ENCODE data around the gene S100A14.
A peak's percentile ranks its signal among the peaks of the same experiment; 100 is the strongest.
"Not testable (repeated sequence)": the region's sequence is repeated elsewhere in the genome, so short reads cannot be mapped to it uniquely, and the experiment has no call there.

The S100A14 gene

DNA sequence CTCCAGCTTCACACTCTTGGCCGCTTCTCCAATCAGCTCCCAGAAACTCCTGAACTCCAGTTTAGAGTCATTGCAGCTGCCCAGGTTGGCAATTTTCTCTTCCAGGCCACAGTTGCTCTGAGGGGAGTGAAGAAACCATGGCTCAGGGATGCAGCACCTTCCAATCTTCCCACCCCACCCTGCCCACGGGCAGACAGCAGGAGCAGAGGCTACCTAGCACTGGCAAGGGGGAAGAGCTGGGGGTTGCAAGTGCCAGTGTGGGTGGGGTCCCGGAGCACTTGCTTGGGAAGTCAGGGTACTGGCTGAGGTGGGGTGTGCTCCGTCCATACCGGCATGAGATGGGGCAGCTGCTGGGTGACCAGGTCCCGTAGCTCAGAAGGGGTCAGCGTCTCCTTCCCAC is 1.2 kb downstream of the S100A14 start:
- DNase-seq (ENCODE audit: low spot score), result no peak

DNA sequence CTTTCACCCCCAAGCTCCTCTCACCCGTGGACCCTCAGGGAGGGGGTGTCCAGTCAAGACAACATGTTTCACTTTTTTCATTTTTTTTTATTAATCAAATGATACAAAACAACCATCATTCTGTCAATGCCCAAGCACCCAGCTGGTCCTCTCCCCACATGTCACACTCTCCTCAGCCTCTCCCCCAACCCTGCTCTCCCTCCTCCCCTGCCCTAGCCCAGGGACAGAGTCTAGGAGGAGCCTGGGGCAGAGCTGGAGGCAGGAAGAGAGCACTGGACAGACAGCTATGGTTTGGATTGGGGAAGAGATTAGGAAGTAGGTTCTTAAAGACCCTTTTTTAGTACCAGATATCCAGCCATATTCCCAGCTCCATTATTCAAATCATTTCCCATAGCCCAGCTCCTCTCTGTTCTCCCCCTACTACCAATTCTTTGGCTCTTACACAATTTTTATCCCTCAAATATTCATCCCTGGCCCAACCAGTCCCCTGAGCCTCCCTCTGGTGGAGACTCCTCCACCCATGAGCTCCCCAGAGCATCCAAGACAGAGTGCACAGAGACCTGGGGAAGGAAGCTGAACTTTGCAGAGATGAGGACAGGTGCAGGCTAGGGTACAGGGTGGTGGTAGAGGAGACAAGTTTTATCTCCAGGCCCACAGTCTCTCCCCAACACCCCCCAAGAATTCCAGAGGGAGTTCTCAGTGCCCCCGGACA is 1.8 kb downstream of the S100A14 start:
- no peak for DNase-seq (ENCODE audit: low spot score)

DNA sequence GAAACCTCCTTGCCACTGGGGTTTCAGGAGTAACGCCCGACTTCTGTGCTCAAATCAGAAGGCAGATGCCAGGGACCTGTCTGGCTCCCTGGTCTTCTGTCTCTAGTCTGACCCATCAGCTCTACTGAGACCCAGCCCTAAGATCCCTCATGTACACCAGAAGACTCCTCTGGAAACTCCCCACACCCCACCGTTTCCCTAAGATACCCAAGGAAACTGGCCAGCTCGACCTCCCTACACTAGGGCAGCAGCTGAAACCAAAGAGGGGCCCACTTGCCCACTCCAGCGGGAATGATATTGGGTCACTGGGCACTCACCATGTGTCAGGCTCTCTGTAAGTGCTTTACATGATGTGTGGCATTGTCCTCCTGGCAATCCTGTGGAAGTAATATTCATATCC is 2.7 kb downstream of the S100A14 start:
- no peak for DNase-seq (ENCODE audit: low spot score)

DNA sequence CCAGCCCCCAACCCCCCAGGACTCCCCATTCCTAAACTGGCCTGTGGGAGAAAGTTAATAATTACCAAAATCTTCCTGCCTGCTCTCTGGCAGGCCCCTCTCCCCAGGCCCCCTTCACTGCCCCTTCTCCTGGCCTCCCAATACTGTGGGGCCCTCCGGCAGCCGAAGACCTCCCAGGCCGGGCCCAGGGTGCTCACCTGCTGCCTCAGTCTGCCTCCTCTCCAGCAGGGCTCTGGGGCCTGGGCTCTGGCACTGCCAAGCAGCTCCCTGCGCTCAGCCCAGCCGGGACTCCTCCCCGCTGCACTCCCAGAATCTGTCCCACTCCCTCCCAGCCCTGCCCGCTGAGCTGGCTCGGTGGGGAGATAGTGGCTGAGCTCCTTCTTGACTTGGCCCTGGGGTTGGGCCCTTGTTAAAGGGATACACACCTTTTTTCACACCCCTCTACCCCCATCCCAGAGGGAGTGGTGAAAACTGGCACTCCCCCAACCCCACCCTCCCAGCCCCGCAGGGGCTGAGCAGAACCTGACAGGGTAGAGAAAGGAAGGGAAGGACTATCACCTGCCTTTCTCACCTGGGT is 3.3 kb downstream of the S100A14 start, which contains the start of gene S100A16:
Gene S100A16 (minus strand): TSS at position 383 of the 577 bp plus-strand sequence. CDS start 4,986 bp downstream, outside the sequence.
- DNase-seq (ENCODE audit: low spot score), result no peak

DNA sequence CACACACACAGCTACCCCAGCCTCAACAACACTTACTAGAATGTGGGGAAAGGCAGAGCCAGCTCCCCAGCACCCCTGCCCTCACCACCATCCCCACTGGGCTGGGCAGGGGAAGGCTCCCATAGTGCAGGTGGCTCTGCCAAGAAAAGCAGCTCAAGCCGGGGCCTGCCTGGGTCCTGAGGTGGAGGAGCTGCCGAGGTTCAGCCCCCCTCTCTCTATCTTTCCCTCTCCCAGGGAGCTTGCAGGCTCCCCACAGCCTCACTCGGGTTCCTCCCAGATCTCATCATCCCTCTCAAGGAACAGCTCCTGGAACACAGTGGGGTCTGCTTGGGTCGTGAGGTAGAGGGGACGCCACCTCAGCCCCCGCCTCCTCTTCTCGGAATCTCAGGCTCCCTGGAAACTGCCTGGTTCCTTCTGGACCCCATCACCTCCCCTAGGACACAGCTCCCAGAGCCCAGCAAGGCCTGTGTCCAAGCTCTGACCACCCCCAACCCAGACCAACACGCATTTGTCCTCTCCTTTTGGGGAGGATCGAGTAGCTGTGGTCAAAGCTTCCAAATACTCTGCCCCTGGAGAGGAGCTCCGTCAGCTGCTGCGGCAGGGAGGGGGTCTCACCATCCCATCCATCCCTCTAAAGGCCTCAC is 3.9 kb downstream of the S100A14 start:
- no peak for DNase-seq (ENCODE audit: low spot score)

DNA sequence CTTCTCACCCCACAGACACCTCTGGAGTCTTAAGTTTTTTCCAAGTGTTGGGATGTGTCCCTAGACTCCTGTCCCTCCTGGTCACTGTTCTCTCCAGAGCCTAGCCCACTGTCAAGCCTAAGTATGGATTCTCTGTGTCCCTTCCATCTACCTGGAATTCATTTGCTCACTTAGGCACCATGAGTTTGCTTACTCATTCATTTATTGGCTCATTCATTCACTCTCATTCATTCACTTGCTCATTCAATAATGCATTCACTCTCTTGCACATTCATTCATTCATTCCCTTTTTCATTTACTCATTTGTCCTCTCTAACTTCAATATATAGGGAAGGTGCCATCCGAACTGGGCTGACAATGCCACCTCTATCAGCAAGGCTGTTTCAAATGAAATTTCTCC is 4.8 kb downstream of the S100A14 start:
- DNase-seq (ENCODE audit: low spot score), result no peak

DNA sequence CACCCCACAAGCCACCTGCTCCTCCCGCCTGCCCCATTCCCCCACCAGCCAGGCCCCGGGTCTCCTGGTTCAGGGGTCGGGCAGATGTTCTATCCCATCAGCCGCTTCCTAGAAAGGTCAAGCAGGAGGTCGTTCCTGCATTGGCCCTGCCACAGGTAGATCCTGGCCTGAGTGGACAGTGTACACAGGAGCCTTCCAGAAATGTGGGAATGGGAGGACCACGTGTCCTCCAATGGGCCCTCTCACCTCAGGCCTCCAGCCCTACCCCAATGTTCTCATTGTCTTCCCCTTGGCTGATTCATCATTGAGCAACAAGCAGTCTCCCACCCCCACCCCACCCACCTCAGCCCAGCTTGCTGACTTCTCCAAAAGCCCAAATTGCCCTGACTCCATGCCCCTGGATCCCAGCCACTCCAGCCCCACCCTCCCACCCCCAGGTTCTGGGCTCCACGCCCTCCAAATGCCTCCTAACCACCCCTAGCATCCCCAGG is 5.3 kb downstream of the S100A14 start:
- no peak for DNase-seq (ENCODE audit: low spot score)

DNA sequence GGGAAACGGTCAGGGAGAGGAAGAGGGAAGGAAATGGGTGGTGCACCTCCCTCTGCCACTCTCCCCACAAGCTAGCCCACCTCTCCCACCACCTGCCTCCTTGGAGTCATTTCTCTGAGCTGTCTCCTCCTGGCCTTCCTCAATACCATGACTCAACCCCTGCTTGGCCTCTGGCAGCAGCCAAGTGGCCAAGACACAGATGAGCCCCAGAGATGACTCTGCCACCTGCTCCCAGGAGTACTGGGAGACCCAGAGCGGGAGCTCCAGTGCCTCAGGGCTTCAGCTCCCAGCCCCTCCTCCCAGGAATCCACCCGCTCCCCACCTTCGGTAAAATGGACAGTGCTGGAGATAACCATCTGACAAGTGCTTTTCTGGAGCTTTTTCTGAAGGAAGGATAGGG is 5.8 kb downstream of the S100A14 start:
- DNase-seq (ENCODE audit: low spot score), result no peak

DNA sequence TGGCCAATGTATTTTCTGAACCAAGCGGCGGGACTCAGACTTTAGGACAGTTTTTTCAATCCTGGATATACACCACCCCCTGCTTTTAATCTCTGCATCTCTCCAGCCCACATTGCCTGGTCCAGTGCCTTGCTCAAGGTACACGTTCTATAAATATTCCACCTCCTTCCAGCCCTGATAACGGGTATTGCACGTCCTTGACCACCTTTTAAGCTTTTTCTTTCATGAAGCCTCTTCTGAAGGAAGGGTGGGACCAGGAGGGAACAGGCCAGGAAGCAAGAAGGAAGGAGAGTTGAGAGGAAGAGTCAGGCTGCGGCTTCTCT is 6.6 kb downstream of the S100A14 start:
- no peak for DNase-seq (ENCODE audit: low spot score)

DNA sequence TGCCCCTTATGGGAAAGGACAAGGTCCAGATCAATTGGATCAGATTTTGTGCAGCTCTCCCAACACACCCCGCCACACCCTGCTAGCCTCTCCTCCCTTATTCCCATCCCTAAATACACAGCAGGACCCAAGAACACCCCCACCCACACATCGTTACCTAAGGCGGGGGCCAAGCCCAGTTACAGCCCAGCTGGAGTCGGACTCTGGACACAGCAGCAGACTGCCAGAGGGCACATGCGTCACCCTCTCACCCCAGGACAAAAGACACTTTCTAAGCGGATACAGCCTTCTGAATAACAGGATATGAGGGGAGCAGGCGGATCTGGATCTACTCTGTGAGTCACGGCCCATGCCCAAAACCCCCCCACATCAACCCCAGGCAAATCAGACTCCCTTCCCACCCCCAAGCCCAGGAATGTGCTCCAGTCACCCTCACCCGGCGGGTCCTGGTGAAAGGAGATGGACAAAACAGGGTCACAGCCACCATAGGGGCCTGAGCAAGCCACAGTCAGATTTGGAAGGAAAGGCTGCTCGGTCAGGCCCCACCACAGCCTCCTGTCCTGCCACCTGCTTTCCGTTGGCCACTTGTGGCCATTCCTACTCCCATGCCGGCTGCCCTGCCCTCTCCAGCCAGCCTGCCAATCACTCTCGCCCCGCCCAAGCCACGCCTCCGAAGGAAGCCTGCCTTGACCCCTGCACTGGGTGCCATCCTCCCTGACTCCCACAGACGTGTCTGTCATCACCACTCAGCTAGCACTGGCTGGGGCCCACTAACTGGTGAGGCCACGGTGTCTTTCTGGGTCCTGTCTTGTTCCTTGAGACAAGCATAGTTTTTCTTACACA is 7.2 kb downstream of the S100A14 start:
- no peak for DNase-seq (ENCODE audit: low spot score)

DNA sequence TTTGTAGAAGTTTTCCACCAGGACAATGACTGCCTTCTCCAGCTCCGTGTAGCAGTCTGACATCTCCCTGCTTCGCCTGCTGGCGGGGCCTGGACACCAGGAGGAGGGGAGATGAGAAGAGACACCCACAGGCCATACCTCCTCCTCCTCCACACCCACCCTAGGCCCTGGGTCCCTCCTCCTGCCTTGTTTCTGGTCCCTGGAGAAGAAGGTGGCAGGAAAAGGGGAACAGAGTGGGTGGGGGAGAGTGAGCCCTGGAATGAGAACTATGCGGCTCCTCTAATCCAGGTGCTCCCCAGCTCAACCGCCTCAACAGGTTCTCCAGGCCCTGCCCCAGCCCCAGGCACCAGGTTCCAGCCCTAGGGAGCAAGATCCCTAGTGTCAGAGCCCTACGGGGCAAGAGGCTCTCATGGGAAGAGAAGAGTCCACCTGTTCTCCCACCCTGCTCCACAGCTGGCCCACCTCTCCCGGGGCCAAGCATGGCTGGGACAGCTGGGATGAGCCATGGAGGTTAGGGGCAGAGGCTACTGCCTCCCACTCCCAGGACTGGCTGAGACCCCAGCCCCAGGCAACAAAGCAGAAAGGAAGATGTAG is 7.9 kb downstream of the S100A14 start:
- DNase-seq (ENCODE audit: low spot score), result no peak

DNA sequence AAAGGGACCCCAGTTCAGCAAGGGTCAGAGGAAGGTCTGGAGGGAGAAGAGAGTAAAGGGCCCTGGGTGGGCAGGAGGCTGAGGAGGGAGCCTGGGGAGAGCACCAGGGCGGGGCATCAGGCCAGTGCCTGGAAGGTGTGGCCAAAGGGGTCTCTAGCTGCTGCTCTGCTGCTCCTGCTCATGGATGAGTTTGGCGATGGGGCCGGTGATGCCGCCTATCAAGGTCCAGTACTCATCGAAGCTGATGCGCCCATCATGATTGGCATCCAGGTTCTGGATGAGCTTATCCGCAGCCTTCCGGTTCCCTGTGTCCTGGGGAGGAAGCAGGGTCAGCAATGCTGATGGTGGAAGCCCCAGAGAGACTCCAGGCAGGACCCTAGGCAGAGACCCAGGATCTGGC is 8.7 kb downstream of the S100A14 start:
- DNase-seq (ENCODE audit: low spot score), result no peak

DNA sequence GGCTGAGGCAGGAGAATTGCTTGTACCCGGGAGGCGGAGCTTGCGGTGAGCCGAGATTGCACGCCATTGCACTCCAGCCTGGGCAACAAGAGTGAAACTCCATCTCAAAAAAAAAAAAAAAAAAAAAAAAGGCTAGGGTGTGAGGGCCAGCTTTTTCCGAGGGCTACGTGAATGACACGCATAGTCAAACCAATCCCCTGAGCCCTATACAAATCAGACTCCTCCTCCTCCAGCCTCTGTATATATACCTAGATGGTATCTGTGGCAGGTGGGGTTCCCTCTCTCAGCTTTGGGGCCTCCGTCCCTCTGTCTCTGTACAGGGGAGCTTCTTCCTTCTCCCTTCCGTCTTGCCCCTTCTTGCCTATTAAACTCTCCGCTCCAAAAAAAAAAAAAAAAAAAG is 9.9 kb downstream of the S100A14 start:
- no peak for DNase-seq (ENCODE audit: low spot score)

DNA sequence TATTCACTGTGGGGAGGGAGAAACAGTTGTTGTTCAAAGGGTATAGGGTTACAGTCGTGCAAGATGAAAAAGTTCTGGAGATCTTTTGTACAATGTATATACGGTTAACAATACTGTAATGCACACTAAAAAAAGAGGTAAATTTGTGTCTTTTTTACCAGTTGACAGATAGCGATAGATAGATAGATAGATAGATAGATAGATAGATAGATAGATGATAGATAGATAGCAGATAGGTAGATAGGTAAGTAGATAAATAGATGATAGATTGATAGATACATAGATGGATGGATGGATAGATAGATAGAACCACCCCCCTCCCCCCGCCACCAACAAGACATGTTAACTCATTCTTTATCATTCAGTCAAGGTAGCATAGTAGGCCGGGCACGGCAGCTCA is 13.4 kb downstream of the S100A14 start:
- no peak for DNase-seq (ENCODE audit: low spot score)

DNA sequence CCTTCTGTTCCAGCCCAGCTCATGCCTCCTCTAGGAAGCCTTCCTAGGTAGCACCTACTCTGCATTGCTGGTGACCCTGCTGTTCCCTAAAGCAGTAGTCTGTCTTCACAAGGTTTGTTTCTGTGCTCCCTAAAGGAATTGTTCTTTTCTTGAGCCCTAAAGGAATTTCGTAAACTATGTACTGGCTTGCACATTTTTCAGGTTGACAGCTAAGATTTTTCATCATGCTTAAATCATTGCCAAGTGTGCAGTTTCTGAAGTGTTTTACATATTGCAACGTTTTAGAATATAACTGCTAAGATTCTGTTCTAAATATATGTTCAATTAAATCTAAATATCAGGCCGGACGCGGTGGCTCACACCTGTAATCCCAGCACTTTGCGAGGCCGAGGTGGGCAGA is 16.3 kb downstream of the S100A14 start:
- DNase-seq (ENCODE audit: low spot score), result no peak

DNA sequence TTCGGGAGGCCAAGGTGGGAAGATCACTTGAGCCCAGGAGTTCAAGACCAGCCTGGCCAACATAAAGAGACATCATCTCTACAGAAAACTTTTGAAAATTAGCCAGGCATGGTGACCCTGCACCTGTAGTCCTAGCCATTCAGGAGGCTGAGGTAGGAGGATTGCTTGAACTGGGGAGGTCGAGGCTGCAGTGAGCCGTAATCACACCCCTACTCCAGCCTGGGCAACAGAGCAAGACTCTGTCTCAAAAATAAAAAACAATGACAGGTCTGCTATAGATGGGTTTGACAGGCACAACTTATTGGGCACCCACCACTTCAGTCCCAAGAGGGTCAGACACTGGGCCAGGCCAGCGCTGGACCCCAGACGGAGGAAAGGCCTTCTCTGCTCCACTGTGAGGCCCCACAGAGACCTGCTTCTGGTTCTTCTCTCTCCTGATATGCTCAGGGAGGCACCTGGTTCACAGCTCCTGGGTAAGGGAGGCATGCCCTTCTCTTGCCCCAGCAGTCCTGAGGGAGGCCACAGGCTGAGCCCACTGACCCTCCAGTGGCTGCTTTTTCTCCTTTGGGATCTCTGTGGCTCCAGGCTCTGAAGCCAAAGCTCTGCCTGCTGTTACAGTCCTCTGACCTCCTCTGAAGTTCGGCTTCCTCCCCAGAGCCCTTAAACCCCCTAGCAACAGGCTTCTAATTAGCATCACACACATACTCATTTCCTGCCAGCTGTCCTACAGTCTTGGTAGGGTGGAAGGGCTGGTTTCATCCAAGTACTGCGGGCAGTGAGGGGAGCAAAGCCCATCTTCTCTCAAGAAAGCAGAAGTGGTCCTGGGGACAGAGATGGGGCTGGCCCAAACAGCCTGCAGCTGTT is 17.6 kb downstream of the S100A14 start:
- DNase-seq (ENCODE audit: low spot score), result peak; percentile 3

DNA sequence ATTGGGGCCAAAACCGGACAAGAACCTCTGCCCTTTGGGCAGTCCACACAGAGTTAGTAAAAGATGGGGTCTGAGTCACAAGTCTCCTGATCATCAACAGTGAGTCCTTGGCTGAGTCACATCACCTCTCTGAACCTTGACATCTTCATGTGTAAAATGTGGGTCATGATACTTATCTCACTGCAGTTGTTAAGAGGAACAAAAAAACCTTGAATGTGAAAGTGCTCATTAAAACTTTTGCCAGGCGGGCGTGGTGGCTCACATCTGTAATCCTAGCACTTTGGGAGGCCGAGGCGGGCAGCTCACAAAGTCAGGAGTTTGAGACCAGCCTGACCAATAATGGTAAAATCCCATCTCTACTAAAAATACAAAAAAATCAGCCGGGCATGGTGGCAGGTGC is 18.9 kb downstream of the S100A14 start:
- DNase-seq (ENCODE audit: low spot score), result peak; percentile 22

DNA sequence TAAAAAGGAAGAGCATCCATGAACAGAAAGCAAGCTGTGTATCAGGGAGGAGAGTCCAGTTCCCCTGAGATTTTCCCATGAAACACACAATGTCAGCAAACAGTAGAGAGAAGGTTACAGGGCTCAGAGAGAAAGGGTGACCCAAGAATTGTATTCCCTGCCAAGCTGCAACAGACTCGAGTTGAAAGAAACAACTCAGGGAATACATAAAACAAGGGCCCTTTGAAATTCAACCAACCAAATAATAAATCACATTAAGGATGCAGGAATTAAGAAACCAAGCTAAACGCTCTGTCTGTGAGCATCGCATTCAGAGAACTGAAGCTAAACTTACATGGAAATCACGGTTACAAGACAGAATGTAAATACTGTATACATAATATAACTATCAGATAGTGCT is 23.4 kb downstream of the S100A14 start:
- DNase-seq (ENCODE audit: low spot score), result no peak

DNA sequence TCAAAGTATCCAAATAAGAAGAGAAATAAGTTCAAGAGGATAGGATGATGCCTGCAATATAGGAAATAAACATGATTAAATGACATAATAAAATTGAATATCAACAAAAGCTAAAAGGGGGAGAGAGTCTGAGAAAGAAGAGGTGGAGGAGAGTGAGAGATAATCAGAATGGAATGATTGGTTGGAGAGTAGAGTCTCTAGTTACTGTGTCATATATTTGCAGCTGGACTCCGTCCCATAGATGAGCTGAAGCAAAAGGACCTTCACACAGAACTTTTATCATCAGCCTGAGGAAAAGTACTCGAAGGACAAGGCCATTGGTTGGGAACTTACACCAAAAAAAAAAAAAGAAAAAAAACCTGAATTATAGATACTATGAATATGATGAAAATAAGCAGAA is 27.6 kb downstream of the S100A14 start:
- no peak for DNase-seq (ENCODE audit: low spot score)

DNA sequence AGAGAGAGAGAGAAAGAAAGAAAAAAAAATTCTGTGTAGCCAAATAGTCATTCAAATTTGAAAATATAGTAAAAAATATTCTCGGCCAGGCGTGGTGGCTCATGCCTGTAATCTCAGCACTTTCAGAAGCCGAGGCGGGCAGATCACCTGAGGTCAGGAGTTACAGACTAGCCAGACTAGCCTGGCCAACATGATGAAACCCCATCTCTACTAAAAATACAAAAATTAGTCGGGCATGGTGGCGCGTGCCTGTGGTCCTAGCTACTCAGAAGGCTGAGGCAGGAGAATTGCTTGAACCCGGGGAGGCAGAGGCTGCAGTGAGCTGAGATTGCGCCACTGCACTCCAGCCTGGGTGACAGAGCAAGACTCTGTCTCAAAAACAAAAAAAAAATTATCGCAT is 28.1 kb downstream of the S100A14 start:
- not testable (repeated sequence) for DNase-seq (ENCODE audit: low spot score)

DNA sequence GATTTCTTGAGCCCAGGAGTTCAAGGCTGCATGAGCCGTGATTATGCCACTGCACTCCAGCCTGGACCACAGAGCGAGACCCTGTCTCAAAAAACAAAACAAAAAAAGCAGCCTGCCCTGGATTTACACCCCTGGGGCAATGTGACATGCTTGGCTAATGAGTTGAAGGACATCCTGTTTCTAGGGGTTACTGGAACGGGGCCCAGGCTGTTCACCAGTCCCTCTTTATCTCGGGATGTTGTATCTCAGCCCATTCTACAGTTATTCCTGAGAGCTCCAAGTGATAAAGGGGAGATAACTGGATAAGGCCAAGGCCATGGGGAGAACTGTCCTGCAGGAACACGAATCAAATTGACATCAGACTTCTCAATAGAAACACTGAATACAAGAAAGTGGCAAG is 28.8 kb downstream of the S100A14 start:
- DNase-seq (ENCODE audit: low spot score), result no peak
